ENCODE results near the gene C1orf35.

C1orf35 gene

DNA sequence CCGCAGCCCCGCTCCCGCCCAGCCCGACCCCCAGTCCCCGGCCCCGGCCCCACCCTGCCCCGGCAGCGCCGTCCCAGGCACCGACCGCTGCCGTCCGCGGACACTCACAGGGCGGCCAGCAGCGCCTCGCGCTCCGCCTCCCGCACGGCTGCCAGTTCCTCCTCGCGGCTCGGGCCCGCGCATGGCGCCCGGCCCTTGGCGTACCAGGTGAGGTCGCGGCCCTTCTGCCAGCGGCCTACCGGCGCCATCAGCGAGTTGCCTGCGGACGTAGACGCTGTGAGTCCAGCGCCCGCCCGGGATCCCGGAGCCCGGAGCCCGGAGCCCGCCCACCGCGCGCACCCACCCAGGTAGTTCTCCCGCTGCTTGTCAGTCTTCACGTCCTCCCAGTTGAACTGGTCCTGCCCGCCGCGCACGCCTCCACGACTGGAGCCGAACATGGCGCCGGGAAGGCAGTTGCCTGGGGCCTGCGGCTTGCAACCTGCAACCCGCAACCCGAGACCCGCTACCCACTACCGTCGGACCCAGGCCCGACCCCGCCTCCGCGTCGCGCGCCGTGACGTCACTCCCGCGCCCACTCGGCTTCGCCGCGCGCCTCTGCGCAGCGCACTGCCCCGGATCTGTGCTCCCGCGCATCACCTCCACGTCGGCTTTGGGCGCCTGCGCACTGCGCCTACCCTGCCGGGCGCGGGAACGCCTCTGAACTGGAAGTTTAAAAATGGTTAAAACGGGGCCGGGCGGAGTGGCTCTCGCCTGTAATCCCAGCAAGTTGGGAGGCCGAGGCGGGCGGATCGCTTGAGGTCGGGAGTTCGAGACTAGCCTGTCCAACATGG is at the start of gene C1orf35:
Gene C1orf35, minus strand, starts transcription at position 535 of the 830 bp plus-strand sequence. Its CDS starts 98 bp downstream, at position 437.
- DNase-seq: peak; percentile 91

DNA sequence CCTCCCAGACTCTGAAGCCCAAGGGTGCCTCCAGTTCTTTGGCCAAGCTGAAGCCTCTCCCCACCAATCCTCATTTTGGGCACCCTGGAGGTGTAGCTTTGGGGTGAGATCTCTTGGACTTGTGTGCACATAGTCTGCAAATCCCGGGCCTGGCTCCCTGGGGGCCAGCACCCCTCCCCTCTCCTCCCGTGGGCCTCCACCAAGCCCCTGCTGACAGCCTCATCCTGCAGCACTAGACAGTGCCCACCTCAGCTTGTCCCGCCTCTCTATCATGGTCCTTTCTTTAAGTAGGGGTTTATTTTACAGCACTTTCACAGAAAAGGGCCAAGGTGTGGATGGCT is 49.8 kb upstream of the C1orf35 start:
- DNase-seq: no peak

DNA sequence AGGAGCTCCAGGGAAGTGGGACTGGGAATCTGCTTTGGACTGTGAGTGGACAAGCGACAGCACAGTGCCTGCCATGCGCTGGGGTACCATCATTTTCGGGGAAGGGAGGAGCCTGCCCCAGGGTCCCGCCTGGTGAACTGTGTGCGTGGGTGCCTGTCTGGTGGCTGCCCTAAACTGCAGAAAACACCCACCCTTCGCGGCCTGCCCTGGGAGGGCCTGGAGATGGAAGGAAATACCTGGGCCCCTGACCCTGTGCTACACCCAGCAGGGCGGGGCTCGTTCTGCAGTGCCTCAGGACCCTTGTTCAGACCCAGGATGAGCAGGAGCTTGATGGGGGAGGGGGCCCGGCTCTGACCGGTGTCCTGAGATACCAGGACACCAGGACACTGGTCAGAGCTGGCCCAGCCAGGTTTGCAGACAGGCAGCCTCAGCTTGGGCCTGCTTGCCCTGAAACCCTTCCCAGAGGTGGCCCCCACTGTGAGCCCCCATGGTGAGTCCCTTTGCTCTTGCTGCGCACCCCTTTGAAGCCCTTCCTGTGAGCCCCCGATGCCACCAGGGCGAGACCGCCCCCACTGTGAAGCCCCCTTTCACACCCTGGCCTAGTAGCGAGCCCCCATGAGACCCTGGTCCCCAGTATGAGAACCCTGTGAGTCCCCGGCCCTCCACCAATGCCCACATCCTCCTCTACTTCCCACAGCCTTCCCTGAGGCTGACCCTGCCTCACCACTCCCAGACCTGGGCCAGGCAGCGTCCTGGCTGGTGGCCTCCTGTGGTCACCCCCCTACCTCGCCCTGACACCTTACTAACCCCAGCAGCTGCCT is 49.2 kb upstream of the C1orf35 start:
- DNase-seq: no peak

DNA sequence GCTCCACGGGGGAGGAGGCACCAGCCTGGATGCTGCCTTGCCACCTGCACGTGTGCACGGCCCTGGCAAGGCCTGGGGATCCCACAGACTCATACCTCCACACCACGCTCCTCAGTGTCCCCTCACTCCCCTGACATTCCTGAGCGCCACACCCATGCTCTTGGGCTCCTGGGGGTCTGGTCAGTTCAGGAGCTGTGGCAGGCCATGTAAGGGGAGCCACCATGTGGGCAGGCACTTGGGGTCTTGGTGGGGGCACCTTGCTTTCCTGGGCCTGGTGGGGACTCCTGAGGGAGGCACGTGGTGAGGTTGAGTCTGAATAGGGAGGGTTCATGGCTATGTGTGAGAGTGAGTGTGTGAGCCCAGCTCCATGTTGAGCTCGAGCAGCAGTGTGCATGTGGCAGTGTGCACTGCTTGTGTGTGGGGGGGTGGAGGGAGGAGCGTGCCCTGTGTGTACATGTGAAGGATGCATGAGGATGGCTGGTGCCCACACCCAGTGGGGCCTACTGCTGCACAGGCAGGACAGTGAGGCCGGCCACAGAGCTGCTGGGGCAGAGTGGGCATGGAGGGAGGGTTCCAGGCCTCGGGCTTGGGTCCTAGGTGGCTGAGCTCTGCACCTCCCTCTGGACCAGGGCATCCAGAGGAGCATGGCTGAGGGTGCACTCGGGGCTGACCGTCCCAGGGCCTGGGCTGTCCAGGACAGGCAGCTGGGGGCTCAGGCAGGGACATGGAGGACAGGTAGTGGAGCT is 48.2 kb upstream of the C1orf35 start:
- no peak for DNase-seq

DNA sequence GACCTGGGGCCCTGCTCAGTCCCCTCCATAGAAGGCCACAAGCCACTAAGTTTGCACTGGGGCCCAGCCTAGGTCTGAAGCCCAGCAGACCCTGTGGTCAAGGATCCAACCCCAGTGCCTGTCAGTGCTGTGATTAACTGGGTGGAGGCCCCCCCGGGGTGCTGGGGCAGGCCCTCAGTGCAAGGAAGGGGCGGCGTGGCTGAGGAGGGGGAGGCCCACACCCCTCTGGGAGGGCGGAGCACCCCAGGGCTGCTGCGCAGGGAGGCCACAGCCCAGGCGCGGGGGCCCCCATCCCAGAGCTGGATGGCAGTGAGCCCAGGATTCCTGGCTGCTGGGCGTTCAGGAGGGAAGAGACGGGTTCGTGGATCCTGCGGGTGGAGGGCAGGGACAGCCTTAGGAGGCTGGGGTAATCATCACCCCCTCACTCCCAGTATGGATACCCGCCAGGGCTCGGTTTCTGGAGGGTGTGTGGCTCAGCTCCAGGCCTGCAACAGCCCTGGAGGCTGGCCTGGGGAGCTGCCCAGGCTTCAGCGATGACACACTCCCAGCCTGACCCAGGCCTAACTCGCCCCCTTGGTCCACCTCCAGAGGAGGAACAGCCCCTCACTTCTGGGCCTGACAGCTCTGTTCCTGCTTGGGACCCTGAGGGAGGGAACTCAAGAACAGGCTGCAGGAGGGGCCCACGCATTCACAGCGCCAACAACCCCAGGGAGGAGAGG is 47.5 kb upstream of the C1orf35 start:
- DNase-seq: no peak

DNA sequence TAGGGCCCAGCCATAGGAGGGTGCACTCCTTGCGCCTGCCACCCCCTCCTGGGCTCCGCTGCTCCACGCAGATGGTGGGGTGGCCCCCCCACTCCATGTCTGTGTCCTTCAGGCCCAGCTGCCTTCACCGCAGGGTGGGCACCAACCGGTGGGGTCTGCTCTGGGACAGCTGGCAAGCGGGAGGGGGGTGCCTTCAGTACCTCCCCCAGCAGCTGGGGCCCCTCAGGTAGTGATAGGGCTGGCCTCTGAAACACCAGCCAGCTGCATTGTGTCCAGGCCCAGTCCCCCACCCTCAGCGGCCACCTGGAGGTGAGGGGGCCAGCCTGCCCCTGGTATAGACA is 47.0 kb upstream of the C1orf35 start:
- no peak for DNase-seq

DNA sequence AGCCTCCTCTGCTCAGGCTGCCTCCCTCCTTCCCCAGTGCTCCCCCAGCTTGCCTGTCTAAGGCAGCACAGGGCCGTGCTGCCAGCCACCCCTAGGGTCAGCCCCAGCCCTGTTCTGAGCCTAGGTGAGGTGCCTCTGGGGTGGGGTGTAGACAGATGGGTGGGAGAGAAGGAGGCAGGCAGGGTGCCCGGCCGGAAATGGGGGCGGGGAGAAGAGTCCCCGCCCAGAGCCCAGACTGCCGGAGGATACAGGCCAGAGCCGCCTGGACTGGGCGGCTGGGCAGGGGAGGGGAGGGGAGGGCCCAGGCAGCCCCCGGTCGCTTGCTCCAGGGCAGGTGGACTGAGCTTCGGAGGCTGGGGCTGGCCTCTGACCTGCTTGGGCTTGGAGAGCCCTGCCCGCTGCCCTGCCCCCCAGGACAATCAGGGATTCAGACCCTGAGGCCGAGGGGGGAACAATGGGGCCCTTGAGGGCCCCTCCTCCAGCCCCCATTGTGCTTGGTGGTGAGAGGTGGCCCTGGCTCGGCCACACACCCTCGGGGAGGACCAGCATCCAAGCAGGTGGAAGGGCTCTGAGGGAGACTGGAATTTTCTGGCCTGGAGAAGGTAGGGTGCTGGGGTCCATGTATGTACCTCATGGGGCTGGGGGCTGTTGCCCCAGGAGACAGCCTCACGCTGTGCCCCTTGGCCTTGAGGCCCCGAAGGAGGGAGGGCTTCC is 46.4 kb upstream of the C1orf35 start, which contains the start of gene GJC2:
Gene GJC2, plus strand, starts transcription at position 525 of the 714 bp plus-strand sequence. CDS start 7,829 bp downstream, outside the sequence.
- no peak for DNase-seq

DNA sequence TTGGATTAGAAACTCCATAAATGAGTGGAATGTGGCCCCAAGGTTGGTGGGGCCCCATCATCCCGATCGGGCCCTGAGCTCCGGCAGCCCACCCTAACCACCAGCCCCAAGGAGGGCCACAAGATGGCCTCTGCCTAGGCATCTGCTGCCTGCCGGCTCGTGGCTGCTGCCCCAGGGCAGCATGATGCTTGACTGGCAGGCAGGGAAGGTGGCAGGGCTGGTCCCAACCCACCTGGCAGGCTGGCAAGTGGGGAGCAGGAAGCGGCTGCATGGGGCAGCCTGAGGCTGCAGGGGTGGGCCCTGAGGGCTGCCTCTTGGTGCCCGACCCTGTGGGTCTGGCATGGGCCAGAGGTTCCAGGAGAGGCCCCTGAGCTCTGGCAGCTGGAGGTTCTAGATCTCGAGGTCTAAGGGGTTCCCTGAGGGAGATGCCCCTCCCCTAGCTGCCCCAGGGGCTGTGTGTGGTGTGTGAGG is 45.8 kb upstream of the C1orf35 start:
- no peak for DNase-seq

DNA sequence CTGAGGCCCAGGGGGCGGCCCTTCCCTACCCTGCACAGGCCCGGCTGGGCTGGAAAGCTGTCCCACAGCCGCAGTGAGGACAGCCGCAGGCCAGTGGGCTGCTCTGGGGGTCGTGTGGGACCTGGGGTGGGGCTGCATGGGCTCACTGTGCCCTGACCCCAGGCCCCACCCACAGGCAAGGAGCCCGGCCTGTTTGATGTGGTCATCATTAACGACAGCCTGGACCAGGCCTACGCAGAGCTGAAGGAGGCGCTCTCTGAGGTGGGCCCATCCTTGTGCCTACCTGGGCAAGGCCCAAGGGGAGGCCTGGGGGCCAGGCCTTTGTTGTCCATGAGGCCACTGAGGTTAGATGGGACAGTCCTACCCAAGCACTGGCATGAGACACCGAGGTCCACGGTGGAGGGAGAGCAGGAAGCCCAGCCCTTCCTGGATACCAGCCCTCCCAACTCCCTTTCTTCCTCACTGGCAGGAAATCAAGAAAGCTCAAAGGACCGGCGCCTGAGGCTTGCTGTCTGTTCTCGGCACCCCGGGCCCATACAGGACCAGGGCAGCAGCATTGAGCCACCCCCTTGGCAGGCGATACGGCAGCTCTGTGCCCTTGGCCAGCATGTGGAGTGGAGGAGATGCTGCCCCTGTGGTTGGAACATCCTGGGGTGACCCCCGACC is 45.2 kb upstream of the C1orf35 start:
- DNase-seq: no peak

DNA sequence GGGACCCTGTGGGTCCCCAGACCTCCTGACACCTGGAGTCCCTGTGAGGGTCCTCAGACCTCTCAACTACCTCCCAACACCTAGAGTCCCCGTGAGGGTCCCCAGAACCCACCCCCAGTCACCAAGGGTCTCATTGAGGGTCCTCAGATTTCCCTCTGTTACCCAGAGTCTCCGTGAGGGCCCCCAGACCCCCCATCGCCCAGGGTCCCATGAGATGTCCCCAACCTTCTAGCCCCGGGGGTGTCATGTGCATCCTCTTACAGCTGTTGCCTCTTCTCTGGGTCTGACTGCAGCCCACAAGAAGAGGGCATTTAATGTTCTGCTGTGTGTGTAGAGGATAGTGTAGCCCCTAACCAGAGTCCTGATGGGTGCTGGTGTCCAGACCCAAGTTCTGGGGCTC is 44.6 kb upstream of the C1orf35 start:
- DNase-seq: no peak

DNA sequence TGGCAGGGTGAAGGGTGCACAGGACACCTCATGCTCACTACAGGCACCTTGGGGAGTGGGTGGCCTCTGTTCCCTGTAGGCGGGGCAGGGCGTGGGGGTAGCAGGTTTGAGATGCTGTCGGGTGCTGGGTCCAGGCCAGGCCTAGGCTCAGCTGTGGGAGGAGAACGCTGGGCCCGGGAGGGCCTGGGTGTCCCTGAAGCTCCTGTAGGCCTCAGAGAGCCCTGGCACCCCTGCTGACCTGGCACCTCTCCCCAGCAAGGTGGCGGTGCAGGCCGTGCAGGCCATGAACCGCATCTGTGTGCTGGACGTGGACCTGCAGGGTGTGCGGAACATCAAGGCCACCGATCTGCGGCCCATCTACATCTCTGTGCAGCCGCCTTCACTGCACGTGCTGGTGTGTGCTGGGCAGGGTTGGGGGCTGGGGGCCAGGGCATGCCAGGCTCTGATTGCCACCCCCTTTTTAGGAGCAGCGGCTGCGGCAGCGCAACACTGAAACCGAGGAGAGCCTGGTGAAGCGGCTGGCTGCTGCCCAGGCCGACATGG is 44.1 kb upstream of the C1orf35 start:
- no peak for DNase-seq

DNA sequence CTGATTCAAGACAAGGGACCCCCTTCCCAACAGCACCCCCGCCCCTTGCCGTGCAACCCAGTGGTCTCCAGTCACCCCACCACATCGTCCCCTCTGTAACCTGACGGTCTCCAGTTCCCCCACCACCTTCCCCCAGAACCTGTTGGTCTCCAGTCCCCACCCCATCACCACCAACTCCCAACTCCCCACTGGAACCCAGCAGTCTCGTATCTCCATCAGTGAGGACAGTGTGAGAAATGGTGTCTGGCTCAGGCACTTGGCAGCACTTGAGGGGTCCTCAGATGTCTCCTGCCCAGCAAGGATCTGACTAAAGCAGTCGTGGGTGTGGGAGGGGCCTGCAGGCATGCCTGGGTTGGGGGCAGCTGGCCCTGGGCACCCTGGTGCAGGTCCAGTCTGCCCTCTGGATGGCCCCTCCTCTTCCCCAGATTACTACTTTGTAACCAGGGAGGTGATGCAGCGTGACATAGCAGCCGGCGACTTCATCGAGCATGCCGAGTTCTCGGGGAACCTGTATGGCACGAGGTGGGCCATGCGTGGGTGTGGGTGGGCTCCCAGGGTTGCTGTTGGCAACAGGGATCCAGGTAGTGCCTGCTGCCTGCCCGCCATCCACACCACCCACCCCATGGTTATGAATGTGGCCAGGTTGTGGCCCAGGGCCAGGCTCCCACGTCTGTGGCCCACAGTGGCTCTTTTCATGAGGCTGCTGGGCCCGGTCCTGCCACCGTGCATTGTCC is 43.5 kb upstream of the C1orf35 start:
- DNase-seq: no peak

DNA sequence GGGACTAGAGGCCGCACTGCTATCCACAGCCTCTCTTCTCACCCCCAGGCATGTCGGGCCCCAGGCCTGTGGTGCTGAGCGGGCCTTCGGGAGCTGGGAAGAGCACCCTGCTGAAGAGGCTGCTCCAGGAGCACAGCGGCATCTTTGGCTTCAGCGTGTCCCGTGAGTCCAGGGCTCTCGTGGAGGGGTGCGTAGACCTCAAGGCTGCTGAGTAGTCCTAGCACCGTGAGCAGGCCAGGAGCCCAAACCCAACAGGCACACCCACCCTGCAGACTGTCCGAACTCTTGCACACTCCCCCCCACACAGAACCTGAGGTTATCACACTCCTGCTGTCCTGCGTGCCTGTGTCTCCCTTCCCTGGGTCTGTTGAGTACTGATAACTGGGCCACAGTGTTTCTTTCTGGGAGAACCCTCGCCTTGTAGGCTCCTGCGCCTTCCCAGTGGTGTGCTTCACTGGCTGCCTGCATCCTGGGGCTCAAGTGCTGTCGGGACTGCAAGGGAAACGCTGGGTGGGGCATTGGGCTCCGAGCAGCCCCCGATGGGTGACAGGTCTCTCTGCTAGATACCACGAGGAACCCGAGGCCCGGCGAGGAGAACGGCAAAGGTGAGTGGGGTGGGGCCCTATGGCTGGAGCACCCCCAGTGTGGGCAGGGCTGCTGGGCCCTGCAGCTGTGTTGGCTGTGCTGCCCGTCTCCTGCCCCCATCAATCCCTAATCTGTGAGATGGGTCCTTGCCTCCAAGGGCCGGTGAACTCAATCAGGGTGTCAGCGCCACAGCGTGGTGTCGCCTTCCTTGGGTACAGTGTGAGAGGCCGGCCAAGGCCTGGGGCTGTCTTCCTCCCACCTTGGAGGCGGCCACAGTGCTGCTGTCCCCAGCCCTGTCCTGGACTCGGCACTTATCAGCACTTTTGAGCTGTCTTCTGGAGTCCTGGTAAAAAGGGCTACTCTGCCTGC is 42.6 kb upstream of the C1orf35 start:
- DNase-seq: no peak

DNA sequence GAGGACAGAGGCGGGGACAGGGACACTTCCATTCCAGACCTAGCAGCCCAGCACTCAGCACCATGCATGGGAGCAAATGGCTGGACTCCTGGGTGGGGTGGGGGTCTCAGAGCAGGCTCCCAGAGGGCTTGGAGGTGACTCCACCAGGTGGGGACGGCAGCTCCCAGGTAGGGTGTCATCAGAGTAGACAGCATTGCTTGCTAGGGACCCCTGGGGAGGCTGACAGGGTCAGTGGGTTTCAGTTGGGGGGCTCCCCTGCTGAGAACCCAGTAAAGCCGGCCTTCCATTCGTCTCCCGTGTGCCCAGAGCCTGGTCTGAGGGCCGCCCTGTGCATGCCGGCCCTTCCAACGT is 41.8 kb upstream of the C1orf35 start:
- no peak for DNase-seq

DNA sequence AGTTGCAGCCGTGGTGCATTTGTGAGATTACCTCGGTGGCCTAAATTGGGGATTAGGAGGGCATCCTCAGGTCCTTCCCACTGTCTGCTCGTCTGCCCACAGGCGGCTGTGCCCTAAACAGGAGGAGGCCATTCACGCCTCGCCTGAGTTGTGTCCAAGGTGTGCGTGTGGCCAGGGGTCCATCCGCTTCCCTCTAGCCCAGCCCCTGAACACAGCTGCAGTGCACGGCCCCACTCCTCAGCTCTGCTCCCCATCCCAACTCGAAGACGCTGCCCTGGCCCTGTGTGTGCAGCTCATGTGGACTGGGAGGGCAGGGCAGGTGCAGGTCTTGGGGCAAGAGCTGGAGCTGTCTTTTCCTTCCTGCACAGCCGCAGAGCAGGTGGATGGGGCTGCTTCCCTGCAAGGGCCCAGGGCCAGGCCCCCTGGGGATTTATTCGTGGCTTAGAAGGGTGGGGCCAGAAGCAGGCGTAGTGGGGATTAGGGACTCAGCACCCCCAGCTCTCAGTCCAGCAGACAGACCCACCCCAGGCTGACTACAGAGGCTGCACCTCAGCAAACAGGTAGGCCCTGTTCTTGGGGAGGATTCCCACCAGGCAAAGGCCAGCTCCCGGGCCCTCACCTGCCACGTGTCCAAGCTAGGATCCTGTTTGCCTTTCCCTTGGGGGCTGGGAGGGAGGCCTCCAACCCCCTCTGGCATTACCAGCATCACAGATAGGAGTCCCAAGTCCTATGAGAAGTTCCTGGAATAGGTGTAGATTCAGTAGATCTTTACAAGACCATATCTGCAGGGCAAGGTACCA is 41.3 kb upstream of the C1orf35 start:
- no peak for DNase-seq

DNA sequence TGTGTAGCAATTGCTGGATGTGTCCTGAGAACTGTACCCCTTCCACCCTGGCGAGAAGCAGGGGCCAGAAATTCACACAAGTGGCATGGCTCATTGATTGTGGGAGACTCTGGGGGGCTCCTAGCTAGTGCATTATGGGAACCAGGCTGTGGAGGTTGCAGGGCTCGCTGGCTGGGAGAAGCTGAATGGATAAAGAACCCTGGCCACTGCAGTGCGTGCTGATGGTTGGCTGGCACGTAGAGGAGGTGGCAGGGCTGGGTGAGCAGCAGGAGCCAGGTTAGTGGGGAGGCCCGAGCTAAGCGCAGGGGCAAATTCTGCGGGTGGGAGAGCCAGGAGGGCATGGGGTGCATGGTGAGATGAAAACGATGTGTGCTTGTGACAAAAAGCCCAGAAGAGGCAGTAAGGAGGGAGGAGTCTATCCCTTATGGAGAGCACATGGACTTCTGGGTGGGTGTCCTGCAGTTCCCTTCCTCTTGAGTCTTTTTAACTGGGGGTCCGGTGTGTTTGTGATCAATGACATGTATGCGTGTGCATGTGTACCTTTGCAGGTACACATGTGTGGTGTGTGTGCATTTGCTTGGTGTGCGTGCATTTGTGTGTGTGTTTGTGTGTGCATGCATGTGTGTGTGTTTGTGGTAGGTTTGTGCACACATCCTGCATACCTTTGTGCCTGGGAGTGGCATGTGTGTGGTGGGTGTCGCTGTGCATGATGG is 40.5 kb upstream of the C1orf35 start:
- no peak for DNase-seq

DNA sequence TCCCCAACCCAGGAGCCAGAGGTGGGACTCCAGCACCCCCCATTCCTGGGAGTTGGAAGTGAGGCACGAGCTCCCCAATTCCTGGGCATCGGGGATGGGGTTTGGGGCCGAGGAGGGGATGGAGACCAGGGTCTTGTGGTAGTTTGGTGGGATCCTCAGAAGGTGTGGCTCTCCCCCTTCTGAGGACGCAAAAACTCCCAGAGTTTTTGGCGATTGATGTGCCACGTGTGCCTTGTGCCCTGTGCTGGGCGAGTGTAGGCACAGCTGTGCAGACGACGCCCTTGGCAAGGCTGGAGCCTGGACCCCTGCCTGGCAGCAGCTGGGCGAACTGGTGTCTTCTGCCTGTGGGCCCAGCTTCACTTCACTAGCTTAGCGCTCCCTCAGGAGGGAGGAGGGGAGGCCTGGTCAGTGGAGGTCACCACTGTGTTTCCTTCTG is 39.6 kb upstream of the C1orf35 start:
- DNase-seq: no peak
